Amniotic epithelial cell (primary cell): ENCODE measurements around the gene MEGF8.

Experiments used
- DNase-seq: peaks from one replicate; pipeline ENCODE4 v3.0.0-alpha.2; 2010; ENCODE audit warnings: low read depth

Gene MEGF8

GRCh38 chr19:42325308-42325895, at the start of gene MEGF8:
Gene MEGF8, plus strand, starts transcription at chr19:42325635. Its CDS starts 609 bp downstream, at chr19:42326244.
- DNase-seq = peak; percentile 98

DNA sequence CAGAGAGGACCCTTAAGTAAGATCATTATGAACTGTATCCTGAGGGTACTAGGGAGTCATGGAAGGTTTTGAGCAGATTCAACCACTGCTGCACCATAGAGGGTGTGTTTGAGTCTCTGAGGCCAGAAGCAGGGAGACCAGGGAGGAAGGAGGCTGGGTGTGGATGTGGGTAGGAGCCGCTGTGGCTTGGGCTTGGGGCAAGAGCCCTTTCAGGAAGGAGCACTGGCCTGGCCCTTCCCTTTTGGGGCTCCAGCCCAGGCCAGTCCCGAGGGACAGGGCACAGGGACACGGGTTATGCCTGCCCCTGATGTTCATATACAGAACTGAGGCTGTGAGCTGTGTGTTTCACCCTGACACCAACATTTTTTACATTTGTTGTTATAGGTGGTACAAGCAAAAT, 49.2 kb upstream of the MEGF8 start:
- no peak for DNase-seq

DNA sequence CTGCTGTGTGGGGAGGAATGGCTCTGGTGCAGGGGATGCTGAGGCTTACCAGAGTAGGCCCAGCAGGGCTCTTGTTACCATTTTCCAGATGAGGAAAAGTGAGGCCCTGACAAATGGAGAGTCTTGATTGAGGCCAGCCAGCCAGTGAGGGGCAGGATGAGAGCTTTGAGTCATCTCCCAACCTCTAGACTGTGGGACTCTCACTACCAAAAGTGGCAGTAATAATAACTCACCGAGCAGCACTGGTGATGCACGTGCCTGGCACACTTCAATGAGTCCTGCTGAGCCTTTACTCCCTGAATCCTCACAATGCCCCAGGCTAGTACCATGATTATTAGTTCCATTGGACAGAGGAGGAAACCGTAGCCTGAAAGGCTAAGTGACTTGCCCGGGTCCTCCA, 48.6 kb upstream of the MEGF8 start:
- DNase-seq = no peak

GRCh38 chr19:42277821-42278451, 47.5 kb upstream of the MEGF8 start:
- no peak for DNase-seq

- no peak for DNase-seq
Observed at GRCh38 chr19:42278452-42279154, 46.8 kb upstream of the MEGF8 start.

GRCh38 chr19:42279155-42279901, 46.1 kb upstream of the MEGF8 start:
- DNase-seq = no peak

DNA sequence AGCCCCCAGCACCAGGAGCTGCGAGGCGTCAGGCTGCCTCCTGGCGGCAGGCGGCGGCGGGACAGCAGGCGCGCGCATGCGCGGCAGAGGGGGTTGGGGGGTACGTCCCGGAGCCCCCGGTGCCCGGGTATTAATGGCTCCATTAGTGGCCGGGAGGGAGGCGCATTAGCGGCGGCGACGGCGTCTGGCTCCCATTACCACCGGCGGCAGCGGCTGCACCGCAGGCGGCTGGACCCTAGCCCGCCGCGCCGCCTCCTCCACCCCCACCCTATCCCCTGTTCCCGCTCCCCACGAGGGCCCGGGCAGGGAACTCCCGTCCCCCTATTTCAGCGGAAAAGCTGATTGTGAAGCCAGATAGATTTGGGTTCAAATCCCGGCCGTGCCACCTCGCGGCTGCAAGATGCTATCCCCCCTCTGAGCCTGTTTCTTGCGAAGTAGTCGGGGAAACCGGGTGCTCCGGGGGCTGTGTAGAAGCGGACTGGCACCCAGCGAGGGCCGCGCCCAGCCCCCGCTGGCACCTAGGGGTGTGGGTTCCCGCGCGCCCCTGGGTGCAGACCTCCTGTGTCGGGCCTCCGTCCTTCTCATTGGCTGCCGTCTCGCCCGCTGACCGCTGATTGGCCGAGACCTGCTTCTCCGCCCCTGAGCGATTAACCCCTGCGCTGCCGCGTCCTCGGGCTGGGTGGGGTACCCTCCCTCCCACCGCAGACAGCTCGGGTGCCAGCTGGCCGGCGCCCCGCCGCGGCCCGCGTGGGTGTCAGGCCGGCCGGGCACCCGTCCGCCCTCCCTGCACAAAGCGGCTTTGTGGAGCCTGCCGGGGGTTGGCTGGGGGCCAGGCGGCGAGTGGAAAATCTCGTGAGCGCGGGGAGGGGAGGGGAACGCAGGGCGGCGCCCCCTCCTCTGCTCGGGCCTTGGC, 45.3 kb upstream of the MEGF8 start:
- peak; percentile 78 for DNase-seq

GRCh38 chr19:42280815-42281145, 44.7 kb upstream of the MEGF8 start:
- DNase-seq = no peak

DNA sequence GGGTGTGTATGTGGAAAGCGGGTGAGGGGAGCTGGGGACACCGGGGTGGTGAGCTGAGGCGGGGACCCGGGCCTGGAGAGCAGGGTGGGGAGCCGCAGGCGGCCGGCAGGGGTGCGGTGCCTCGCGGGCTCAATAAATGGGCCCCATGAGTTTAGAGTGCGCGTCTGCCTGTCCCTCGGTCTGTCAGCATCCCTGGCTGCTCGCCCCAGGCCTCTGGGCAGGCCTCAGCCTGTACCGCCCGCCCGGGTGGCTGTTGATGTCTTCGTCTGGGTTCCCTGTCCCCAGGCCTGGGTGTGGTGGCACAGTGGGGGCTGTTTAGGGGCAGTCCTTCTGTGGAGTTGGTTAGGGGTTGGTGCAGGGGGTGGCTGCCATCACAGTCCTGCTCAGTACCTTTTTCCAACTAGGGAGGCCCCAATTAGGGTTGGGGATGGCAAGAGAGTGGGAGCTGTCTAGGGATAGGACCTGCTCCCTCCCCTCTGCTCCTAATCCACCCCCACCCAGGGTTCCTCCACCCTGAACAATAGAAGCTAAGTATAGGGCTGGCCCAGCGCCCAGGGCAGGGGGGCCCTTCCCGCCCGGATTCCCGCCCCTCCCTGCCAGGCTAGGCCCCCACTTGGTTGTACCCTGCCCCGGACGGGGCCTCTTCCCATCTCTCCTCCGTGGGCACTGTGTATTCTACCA, 44.1 kb upstream of the MEGF8 start:
- no peak for DNase-seq

DNA sequence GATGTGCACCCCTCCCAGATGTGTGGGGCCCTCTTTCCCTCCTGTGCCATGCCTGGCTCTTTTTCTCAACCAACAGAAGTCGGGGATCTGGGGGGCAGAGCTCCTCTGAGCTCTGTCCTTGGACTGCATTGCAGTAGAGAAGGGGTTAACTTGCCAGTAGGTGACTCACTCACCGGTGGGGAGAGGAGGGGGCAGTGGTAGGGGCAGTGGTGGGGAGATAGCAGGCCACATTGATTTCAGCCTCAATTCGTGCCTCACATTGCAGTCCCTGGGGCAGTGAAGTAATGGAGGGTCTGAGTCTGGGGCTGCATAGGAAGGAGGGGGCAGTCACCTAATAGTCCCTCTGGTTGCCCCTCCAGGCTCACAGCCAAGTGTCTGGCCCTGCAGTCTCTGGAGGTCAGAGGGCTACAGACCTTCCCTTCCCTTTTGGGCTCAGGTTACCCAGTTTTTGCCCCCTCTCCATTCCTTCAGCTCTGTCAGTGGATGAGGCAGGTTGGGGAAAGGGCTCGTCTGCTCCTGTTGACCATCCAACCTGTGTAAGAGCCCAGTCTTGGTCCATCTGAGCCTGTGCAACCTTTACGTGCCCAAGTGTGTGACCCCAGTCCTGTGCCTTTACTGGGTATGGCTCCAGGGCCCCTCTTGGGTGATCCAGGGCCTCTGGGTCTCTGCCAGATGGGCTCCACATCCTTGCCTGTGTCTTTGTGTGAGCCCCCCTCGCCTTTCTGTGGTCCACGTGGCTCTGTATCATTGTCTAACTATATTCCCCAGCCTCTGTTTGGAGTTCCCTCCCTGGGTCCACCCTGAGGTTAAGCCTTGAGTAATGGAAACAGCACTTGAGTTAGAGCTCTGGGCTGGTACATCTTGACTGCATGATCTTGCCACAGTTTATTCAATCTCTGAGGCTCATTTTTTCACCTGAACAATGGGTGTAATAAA, 43.3 kb upstream of the MEGF8 start:
- peak; percentile 66 for DNase-seq

- no peak for DNase-seq
Observed at GRCh38 chr19:42282819-42283187, 42.6 kb upstream of the MEGF8 start.

DNA sequence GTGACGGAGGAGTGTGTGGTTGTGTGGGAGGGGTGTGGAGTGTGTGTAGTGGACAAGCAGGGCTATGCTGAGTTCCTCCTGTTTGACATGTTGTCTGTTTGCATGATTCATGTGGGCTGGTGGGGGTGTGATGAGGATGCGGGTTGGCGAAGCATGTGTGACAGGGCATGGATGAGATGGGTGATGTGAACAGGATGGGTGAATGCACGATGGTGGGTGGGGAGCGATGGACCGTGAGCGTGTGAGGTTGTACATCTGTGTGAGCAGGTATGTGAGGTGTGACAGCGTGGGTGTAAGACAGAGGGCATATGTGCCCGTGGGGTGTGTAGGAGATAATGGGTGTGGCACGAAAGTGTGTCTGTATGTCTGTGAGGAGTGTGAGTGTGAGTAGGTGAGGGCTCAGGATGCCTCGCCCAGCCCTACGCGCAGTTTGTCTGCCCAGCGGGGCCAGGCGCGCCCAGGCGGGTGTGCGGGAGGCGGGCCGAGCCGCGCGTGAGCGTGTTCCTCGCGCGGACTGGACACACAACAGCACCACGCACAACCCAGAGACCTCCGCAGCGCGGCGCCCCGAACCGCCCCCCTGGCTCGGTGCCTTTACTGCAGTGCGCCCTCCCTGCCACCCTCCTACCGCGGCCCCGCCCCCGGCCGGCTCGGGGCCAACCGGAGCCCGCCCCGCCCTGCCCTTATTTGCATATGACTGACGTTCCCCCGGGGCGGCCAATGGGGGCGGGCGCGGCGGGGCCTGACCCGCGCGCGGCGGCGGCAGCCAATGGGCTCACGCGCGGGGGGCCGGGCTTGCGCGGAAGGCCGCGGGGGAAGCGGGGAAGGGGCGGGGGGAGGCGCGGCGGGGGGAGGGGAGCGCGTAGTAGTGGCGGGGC, 42.0 kb upstream of the MEGF8 start:
- DNase-seq = peak; percentile 85

GRCh38 chr19:42284066-42284501, 41.4 kb upstream of the MEGF8 start:
- peak; percentile 66 for DNase-seq

- no peak for DNase-seq
Observed at GRCh38 chr19:42284591-42285341, 40.7 kb upstream of the MEGF8 start.

DNA sequence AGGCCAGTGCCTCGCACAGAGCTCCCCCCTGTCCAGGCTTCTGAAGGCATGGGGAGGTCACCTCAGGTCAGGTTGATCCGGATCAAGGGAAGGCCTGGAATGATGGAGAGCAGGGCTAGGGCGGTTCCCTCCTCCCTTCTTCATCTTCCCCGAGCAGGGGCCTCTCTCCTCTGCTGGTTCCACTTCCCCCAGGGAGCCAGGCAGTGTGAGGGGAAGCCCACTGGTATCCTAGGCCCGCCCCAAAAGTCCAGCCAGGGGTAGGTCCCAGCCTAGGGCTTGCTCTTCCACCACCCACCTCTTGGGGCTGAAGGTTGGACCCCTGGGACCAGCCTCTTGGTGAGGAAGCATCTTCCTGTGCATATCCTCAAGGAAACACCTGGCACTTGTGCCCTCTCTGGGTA, 39.9 kb upstream of the MEGF8 start:
- DNase-seq = no peak

- no peak for DNase-seq
Observed at GRCh38 chr19:42285988-42286348, 39.5 kb upstream of the MEGF8 start.

DNA sequence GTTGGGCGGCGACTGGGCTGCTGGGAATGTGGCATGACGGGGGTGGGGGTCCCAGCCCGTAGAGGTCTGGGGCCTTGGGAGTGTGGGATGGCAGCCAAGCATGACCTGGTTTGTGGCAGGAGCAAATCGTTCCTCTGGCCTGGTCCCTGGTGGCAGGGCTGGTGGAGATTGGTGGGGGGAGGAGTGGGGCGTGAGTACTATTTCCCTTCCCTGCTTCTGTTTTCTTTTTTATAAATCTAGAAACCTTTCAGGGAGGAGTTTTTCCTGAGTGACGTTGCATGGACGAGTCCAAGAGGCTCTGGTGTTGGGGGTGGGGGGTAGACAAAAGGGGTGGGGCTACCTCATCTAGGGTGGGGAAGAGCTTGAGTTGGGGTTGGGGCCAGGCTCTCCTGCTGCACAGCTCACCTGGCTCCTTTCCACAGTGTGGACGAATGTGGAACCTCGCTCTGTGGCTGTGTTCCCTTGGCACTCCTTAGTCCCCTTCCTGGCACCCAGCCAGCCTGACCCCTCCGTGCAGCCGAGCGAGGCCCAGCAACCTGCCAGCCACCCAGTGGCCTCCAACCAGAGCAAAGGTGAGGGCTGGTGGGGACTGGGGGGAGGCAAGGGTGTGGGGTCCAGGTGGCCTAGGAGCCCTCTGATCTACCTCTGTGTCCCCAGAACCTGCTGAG, 39.0 kb upstream of the MEGF8 start:
- peak; percentile 46 for DNase-seq
